Right lobe of liver (tissue), 6 donors: ENCODE measurements around the gene SUGCT. TPM values are rescaled to one million over a fixed set of nuclear protein-coding genes. Genes with fewer than 3 reads are reported as not detected.

Experiments used
- ATAC-seq, 4 donors: fragments of 200-7000 bp; cut with Tn5 transposase; one replicate each; pipeline ENCODE4 v1.9.1; 2020; ENCODE audit warnings: mild to moderate bottlenecking in 4 of 4, moderate library complexity in 4 of 4
- DNase-seq, 3 donors: peaks; one replicate each; pipeline ENCODE4 v3.0.0-alpha.2; 2020
- H3K27ac ChIP-seq, 3 donors: fragments of 200-600 bp; one replicate each; pipeline ENCODE4 v1.8.0; 2022
- H3K27me3 ChIP-seq, 2 donors: fragments of 200-600 bp; one replicate each; pipeline ENCODE4 v1.8.0; 2022
- H3K36me3 ChIP-seq, 4 donors: fragments of 200-600 bp; sonication (generic) in 1 of 4; one replicate each; pipeline versions ENCODE4 v1.5.1 to v1.8.0; 2017 to 2022; ENCODE audit warnings: control low read depth in 1 of 4
- H3K4me1 ChIP-seq, 4 donors: fragments of 200-600 bp; sonication (generic) in 1 of 4; one replicate each; pipeline versions ENCODE4 v1.5.1 to v1.8.0; 2017 to 2022; ENCODE audit warnings: control low read depth in 1 of 4
- H3K4me3 ChIP-seq, 3 donors: fragments of 200-600 bp; one replicate each; pipeline ENCODE4 v1.8.0; 2022
- H3K9me3 ChIP-seq, 4 donors: fragments of 200-600 bp; sonication (generic) in 1 of 4; one replicate each; pipeline versions ENCODE4 v1.5.1 to v1.8.0; 2017 to 2022; ENCODE audit warnings: control low read depth in 1 of 4
- POLR2A ChIP-seq: fragments of 450-650 bp; IDR thresholded peaks from one replicate; pipeline ENCODE4 v1.6.1; 2017; ENCODE audit warnings: antibody characterized with exemption, mild to moderate bottlenecking
- WGBS: methylation state at CpG from one replicate; pipeline ENCODE4 v1.1.6; 2018; ENCODE audit warnings: low coverage, low lambda C conversion rate; ENCODE audit not compliant: insufficient coverage; ENCODE audit errors: missing lambda C conversion rate; 5-methylcytosine and 5-hydroxymethylcytosine counted together
- intact Hi-C, 2 donors: fragments of 100-400 bp; cut with DNase I; formaldehyde crosslinking; loops; one replicate each; pipeline versions ENCODE4 v1.11.2 to v1.14.1; 2022
- total RNA-seq, 6 experiments: library from RNA; depleted of rRNA in 2 of 6; stranded (reverse); fragments of >200 nt in 2 of 6; fragmentation: NEBNext Ultra II Directional in 3 of 6; extraction: Animal tissue kit (Norgen Biotek cat#: 25700) in 3 of 6; gene quantifications; one replicate each; pipeline versions ENCODE4 v1.1.0 to v1.2.4, GENCODE V29; 2016 to 2023
- TF ChIP-seq, protein P1 (sequence below), 4 donors: fragments of 200-600 bp in 3 of 4; fragments of 450-650 bp in 1 of 4; IDR thresholded peaks; one replicate each; pipeline versions ENCODE4 v1.5.1 to v1.8.0; 2016 to 2022; ENCODE audit warnings: antibody characterized with exemption in 4 of 4, mild to moderate bottlenecking in 2 of 4
- donor health status: DM: no; HTN: yes; CAD: no.
- donor health status: DM: no; HTN: no; CAD: no.
- donor health status: DM: no; HTN: no; CAD: no.
- donor health status: DM: no; HTN: yes; CAD: no.
- donor health status: DM: no; HTN: yes; CAD: no.

Gene SUGCT
- total RNA-seq, 6 experiments from 2014 or later: 10.1 to 21.0 (median 14.2) TPM

DNA sequence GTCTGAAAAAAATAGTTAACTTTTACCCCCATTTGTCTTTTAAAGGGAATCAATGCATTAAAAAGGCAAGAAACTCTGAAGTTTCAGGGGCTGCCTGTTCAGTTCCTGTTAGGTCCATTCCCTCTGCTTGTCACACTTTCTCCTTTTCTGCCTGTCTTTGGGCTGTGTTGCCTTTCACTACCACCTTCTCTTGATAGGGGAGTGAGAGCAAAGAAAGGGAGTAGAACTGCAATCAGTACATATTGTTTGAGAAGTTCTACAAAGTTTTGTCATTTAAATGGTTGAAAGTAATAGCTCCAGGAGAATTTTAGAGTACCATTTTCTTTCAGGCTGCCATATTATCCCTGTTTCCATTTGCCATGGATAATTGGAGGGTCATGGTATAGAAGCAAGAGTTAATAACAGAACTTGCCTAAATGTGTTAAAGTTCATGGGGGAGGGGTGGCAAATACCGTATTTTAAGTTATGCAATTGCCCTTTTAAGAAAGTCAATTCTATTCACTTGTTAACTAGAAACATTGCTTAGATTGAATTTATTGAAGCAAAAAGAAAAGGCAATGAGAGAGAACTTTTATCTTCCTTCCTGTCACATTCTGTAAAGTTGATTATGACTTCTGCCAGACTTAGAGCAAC lies 39.0 kb upstream of the SUGCT start:
- Histone ChIP-seq H3K4me3 (peak overlapping the region in 2 of 3 donors; percentile 11 to 12), H3K27ac (peak overlapping the region; percentile 62 to 90 (median 82)), H3K27me3 (no peaks in the 10 kb centered on the region), H3K4me1 (peaks cover 0 to 74% (median 23%) of the 10 kb centered on the region in 4 donors), H3K9me3 (no peaks in the 10 kb centered on the region), H3K36me3 (peaks cover 0 to 17% (median 3%) of the 10 kb centered on the region in 4 donors)
- WGBS: 5% methylated on average over 1 of the region's 1 CpG
- intact Hi-C loops: no loop called here
- peak; percentile 21 to 56 (median 49) for ATAC-seq
- no peak for DNase-seq
- TF ChIP-seq, protein P1, sequence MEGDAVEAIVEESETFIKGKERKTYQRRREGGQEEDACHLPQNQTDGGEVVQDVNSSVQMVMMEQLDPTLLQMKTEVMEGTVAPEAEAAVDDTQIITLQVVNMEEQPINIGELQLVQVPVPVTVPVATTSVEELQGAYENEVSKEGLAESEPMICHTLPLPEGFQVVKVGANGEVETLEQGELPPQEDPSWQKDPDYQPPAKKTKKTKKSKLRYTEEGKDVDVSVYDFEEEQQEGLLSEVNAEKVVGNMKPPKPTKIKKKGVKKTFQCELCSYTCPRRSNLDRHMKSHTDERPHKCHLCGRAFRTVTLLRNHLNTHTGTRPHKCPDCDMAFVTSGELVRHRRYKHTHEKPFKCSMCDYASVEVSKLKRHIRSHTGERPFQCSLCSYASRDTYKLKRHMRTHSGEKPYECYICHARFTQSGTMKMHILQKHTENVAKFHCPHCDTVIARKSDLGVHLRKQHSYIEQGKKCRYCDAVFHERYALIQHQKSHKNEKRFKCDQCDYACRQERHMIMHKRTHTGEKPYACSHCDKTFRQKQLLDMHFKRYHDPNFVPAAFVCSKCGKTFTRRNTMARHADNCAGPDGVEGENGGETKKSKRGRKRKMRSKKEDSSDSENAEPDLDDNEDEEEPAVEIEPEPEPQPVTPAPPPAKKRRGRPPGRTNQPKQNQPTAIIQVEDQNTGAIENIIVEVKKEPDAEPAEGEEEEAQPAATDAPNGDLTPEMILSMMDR (IDR thresholded peaks at IDR 0.05): no peak
- no peak for TF ChIP-seq POLR2A

DNA sequence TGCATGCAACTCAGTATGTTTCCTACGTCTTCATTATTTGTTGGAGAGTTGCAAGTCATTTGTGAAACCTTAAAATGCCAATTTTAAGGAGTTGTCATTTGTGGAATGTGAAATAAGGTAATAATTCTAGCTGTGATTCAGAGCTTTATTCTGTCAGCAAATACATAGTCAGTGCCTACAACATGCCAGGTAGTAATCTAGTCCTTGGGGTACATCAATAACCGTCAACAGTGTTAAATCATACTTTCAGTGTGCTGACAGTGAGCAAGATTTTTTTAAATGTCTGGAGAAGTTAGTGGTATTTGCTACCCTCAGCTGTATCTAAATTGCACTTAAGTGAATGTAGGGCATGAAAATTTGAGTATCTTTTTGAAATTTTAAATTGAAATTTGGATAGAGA lies 37.1 kb upstream of the SUGCT start:
- ATAC-seq (peak in 1 of 4 donors; percentile 22), DNase-seq (no peak)
- 36% methylated on average over 2 of the region's 2 CpGs for WGBS
- H3K36me3 ChIP-seq: peaks cover 0 to 14% (median 3%) of the 10 kb centered on the region in 4 donors
- no peaks in the 10 kb centered on the region for H3K9me3 ChIP-seq
- H3K27ac ChIP-seq: peak overlapping the region in 2 of 3 donors; percentile 82 to 90
- H3K4me1 ChIP-seq: peaks cover 0 to 71% (median 23%) of the 10 kb centered on the region in 4 donors
- intact Hi-C loops: no loop called here
- no peaks in the 10 kb centered on the region for H3K27me3 ChIP-seq
- H3K4me3 ChIP-seq: no peak overlapping the region
- TF ChIP-seq, protein P1 (IDR thresholded peaks at IDR 0.05): no peak
- no peak for TF ChIP-seq POLR2A

DNA sequence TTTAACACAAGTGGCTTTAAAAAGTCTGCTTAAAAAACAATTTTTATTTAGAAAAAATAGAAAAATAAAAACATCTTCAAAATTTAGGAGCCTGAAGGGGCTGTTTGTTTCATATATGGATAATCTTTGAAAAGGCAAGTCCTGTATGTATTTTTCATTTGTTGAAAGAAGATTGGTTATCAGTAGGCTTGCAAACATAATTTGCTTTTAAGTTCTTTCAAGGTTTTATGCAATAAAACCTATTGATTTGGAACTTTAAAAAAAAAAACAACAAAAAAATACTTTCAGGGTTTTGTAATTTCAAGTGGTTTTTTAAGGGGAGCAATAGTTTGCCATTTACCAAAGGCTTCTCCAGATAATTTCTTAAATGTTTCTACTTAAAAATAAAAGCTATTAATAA lies 36.0 kb upstream of the SUGCT start:
- no peak overlapping the region for H3K4me3 ChIP-seq
- TF ChIP-seq, protein P1 (IDR thresholded peaks at IDR 0.05): no peak
- no peak for TF ChIP-seq POLR2A
- peaks cover 0 to 60% (median 18%) of the 10 kb centered on the region in 4 donors for H3K4me1 ChIP-seq
- intact Hi-C loops: no loop called here
- H3K27me3 ChIP-seq: no peaks in the 10 kb centered on the region
- ATAC-seq: no peak
- DNase-seq: no peak
- H3K27ac ChIP-seq: peak overlapping the region in 2 of 3 donors; percentile 82 to 90
- H3K36me3 ChIP-seq: peaks cover 0 to 6% (median 3%) of the 10 kb centered on the region in 4 donors
- H3K9me3 ChIP-seq: no peaks in the 10 kb centered on the region

DNA sequence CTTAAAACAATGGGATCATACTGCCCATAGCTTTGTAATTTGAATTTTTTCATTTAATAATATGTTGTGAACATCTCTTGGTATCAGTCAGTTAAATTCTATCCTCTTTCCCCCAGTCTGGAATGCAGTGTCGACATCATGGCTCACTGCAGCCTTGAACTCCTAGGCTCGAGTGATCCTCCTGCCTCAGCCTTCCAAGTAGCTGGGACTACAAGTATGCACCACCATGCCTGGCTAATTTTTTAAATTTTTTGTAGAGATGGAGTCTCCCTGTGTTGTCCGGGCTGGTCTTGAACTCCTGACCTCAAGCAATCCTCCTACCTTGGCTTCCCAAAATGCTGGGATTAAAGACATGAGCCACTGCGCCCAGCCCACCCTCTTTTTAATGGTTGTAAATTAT lies 35.0 kb upstream of the SUGCT start:
- H3K36me3 ChIP-seq: no peaks in the 10 kb centered on the region
- H3K27me3 ChIP-seq: no peaks in the 10 kb centered on the region
- intact Hi-C loops: no loop called here
- ATAC-seq: no peak
- 60% methylated on average over 4 of the region's 4 CpGs for WGBS
- no peak for TF ChIP-seq POLR2A
- H3K9me3 ChIP-seq: no peaks in the 10 kb centered on the region
- H3K4me1 ChIP-seq: peaks cover 0 to 50% (median 13%) of the 10 kb centered on the region in 4 donors
- H3K27ac ChIP-seq: peak overlapping the region in 2 of 3 donors; percentile 82 to 90
- no peak overlapping the region for H3K4me3 ChIP-seq
- DNase-seq: no peak

DNA sequence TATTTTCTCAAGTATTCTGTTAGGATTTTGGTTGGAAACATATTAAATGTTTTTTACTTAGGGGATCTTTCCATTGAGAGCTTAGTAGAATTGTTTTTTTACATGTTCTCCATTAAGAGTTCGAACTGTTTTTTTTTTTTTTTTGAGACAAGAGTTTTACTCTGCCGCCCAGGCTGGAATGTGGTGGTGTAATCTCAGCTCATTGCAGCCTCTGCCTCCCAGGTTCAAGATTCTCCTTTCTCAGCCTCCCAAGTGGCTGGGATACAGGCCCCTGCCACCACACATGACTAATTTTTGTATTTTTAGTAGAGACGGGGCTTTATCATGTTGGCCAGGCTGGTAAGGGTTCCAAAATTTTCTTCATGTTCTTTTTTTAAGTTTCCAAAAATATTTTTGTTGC lies 33.6 kb upstream of the SUGCT start:
- Histone ChIP-seq H3K4me1 (peaks cover 0 to 49% (median 11%) of the 10 kb centered on the region in 4 donors), H3K4me3 (no peak overlapping the region), H3K36me3 (no peaks in the 10 kb centered on the region), H3K27me3 (no peaks in the 10 kb centered on the region), H3K9me3 (no peaks in the 10 kb centered on the region), H3K27ac (no peak overlapping the region)
- DNase-seq: no peak
- ATAC-seq: no peak
- intact Hi-C loops: no loop called here
- 37% methylated on average over 3 of the region's 3 CpGs for WGBS
- TF ChIP-seq, protein P1 (IDR thresholded peaks at IDR 0.05): no peak
- TF ChIP-seq POLR2A: no peak
